ENCODE data around the gene METTL27. TPM values are rescaled to one million over a fixed set of nuclear protein-coding genes. Genes with fewer than 3 reads are reported as not detected.
"Not testable (repeated sequence)": the region's sequence is repeated elsewhere in the genome, so short reads cannot be mapped to it uniquely, and the experiment has no call there.

METTL27 gene
- total RNA-seq, 4 donors from 2014 or later, result 2.0 to 6.8 (median 2.9) TPM; not detected in 1

DNA sequence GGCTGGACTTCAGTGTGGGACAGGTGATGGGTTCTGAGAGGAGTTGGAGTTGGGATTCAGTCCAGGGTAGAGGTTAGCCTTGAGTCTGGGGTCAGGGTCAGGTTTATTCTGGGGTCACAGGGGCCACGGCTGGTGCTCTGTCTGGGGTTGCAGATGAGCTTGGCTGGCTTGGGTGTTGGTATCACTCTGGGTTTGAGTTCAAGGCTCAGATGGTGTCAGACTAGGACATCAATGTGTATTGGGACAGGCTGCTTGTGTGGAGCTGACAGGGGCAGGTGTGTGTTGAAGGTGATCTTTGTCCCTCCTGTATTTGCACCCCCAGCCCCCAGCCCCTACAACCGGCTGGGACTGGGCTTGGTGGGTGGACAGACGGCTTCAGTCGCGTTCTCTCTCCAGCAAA lies 45.4 kb upstream of the METTL27 start:
- WGBS, result 92% methylated on average over 2 of the region's 5 CpGs
- DNase-seq (ENCODE audit: low spot score in 2 of 2), result no peak
- no peak for TF ChIP-seq EP300 (IDR thresholded peaks at IDR 0.05)
- no peak for TF ChIP-seq POLR2AphosphoS5 (IDR thresholded peaks at IDR 0.05)
- TF ChIP-seq, protein P1, sequence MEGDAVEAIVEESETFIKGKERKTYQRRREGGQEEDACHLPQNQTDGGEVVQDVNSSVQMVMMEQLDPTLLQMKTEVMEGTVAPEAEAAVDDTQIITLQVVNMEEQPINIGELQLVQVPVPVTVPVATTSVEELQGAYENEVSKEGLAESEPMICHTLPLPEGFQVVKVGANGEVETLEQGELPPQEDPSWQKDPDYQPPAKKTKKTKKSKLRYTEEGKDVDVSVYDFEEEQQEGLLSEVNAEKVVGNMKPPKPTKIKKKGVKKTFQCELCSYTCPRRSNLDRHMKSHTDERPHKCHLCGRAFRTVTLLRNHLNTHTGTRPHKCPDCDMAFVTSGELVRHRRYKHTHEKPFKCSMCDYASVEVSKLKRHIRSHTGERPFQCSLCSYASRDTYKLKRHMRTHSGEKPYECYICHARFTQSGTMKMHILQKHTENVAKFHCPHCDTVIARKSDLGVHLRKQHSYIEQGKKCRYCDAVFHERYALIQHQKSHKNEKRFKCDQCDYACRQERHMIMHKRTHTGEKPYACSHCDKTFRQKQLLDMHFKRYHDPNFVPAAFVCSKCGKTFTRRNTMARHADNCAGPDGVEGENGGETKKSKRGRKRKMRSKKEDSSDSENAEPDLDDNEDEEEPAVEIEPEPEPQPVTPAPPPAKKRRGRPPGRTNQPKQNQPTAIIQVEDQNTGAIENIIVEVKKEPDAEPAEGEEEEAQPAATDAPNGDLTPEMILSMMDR (IDR thresholded peaks at IDR 0.05), result no peak
- no peak for TF ChIP-seq POLR2A (IDR thresholded peaks at IDR 0.05)
- no peaks in the 10 kb centered on the region for H3K9me3 ChIP-seq
- no peak overlapping the region for H3K27ac ChIP-seq
- no peaks in the 10 kb centered on the region for H3K27me3 ChIP-seq
- H3K4me1 ChIP-seq, result peaks cover 22% of the 10 kb centered on the region
- H3K36me3 ChIP-seq, result no peaks in the 10 kb centered on the region
- H3K4me3 ChIP-seq, result no peak overlapping the region

DNA sequence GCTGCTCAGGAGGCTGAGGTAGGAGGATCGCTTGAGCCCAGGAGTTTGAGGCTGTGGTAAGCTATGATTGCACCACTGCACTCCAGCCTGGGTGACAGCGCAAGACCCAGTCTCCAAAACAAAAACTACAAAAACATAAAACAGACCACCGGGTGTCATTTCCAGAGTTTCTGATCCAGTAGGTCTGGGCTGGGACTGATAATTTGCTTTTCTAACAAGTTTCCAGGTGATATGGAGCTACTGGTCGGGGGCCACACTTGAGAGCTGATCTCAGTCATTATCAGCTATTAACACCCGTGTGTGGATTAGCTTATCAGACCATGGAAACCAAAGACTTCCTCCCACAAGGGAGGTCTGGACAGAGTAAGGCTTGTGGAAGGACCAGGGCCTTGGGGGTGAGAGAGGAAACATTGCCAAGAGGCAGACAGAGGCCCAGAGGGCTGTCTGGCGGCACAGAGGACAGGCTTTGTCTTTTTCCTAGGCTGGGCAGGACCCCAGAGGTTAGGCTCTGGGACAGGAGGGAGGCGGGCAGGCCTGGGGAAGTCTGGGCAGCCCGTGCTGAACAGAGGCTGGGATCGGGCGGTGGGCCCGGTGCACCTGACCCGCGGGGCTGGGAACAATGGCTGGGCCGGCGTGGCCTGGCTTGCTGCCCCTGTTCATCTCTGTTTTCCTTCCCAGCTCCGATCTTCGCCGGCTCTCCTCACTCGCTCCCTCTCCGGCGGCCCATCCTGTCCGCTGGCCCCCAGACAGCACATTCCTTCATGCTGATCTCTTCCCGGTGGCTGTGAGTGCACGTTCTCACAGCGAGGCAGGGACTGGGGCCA lies 43.9 kb upstream of the METTL27 start:
- Histone ChIP-seq H3K4me3 (no peak overlapping the region), H3K9me3 (no peaks in the 10 kb centered on the region), H3K27ac (peak overlapping the region; percentile 31), H3K36me3 (no peaks in the 10 kb centered on the region), H3K4me1 (peaks cover 26% of the 10 kb centered on the region), H3K27me3 (no peaks in the 10 kb centered on the region)
- DNase-seq (ENCODE audit: low spot score in 2 of 2), result no peak
- 75% methylated on average over 5 of the region's 25 CpGs for WGBS
- TF ChIP-seq POLR2AphosphoS5 (IDR thresholded peaks at IDR 0.05), result no peak
- TF ChIP-seq POLR2A (IDR thresholded peaks at IDR 0.05), result no peak
- no peak for TF ChIP-seq EP300 (IDR thresholded peaks at IDR 0.05)
- TF ChIP-seq, protein P1 (IDR thresholded peaks at IDR 0.05), result no peak

DNA sequence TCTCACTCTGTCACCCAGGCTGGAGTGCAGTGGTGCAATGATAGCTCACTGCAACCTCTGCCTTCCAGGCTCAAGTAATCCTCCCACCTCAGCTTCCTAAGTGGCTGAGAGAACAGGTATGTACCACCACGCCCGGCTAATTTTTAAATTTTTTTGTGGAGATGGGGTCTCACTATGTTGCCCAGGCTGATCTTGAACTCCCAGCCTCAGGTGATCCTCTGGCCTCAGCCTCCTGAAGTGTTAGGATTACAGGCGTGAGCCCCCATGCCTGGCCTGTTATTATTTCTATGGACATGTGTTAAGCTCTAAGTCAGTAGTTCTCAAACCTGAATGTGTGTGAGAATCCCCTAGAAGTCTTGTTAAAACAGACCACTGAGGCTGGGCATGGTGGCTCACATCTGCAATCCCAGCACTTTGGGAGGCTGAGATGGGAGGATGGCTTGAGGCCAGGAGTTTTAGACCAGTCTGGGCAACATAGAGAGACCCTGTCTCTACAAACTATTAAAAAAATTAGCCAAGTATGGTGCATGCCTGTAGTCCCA lies 43.2 kb upstream of the METTL27 start:
- 100% methylated on average over 3 of the region's 3 CpGs for WGBS
- no peak for DNase-seq (ENCODE audit: low spot score in 2 of 2)
- H3K9me3 ChIP-seq, result no peaks in the 10 kb centered on the region
- no peak overlapping the region for H3K4me3 ChIP-seq
- H3K27ac ChIP-seq, result no peak overlapping the region
- H3K36me3 ChIP-seq, result no peaks in the 10 kb centered on the region
- peaks cover 33% of the 10 kb centered on the region for H3K4me1 ChIP-seq
- TF ChIP-seq EP300 (IDR thresholded peaks at IDR 0.05), result no peak
- TF ChIP-seq, protein P1 (IDR thresholded peaks at IDR 0.05), result no peak
- TF ChIP-seq POLR2A (IDR thresholded peaks at IDR 0.05), result no peak
- no peak for TF ChIP-seq POLR2AphosphoS5 (IDR thresholded peaks at IDR 0.05)
- no peaks in the 10 kb centered on the region for H3K27me3 ChIP-seq

DNA sequence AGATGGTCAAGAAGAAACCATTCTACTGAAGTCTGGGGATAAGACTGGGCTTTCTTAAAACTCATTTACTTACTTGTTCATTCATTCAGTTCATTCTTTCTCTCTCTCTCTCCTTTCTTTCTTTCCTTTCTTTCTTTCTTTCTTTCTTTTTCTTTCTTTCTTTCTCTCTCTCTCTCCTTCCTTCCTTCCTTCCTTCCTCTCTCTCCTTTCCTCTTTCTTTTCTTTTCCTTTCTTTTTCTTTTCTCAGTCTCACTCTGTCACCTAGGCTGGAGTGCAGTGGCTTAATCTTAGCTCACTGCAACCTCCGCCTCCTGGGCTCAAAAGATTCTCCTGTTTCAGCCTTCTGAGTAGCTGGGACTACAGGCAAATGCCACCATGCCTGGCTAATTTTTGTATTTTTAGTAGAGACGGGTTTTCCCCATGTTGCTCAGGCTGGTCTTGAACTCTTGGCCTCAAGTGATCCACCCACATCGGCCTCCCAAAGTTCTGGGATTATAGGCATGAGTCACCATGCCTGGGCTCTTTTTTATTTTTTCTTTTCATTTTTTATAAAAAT lies 42.6 kb upstream of the METTL27 start:
- not testable (repeated sequence) for H3K27me3 ChIP-seq; H3K36me3 ChIP-seq; H3K4me3 ChIP-seq; H3K9me3 ChIP-seq; DNase-seq (ENCODE audit: low spot score in 2 of 2); H3K27ac ChIP-seq
- H3K4me1 ChIP-seq, result peaks cover 33% of the 10 kb centered on the region
- 87% methylated on average over 3 of the region's 3 CpGs for WGBS

DNA sequence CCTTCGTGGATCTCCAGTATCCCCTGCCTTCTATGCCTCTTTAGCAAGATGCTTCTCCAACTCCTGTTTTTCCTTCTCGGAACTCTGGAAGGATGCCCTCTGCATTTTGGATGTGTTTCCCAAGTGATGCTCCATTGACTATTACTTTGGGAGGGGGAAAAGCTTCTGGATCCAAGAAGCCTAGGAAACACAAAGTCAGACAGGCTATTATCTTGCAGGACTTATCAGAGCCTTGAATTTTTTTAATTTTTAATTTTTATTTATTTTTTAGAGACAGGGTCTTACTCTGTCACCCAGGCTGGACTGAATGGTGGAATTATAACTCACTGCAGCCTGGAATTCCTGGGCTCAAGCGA lies 39.7 kb upstream of the METTL27 start:
- whole genome bisulfite sequencing, result 89% methylated on average over 3 of the region's 3 CpGs

More for the DNA sequence above, 39.7 kb upstream of the METTL27 start:
- no peak for DNase-seq (ENCODE audit: low spot score in 2 of 2)
- no peaks in the 10 kb centered on the region for H3K36me3 ChIP-seq
- TF ChIP-seq, protein P1 (IDR thresholded peaks at IDR 0.05), result no peak
- TF ChIP-seq POLR2A (IDR thresholded peaks at IDR 0.05), result no peak
- no peak for TF ChIP-seq EP300 (IDR thresholded peaks at IDR 0.05)
- TF ChIP-seq POLR2AphosphoS5 (IDR thresholded peaks at IDR 0.05), result no peak
- no peak overlapping the region for H3K4me3 ChIP-seq
- peaks cover 38% of the 10 kb centered on the region for H3K4me1 ChIP-seq
- H3K9me3 ChIP-seq, result no peaks in the 10 kb centered on the region
- H3K27ac ChIP-seq, result peak overlapping the region; percentile 82
- H3K27me3 ChIP-seq, result no peaks in the 10 kb centered on the region

All from suprapubic skin (tissue), 4 donors.